Measurements from ENCODE around the gene PPP1R15B.
A peak's percentile ranks its signal among the peaks of the same experiment; 100 is the strongest.

The PPP1R15B gene

DNA sequence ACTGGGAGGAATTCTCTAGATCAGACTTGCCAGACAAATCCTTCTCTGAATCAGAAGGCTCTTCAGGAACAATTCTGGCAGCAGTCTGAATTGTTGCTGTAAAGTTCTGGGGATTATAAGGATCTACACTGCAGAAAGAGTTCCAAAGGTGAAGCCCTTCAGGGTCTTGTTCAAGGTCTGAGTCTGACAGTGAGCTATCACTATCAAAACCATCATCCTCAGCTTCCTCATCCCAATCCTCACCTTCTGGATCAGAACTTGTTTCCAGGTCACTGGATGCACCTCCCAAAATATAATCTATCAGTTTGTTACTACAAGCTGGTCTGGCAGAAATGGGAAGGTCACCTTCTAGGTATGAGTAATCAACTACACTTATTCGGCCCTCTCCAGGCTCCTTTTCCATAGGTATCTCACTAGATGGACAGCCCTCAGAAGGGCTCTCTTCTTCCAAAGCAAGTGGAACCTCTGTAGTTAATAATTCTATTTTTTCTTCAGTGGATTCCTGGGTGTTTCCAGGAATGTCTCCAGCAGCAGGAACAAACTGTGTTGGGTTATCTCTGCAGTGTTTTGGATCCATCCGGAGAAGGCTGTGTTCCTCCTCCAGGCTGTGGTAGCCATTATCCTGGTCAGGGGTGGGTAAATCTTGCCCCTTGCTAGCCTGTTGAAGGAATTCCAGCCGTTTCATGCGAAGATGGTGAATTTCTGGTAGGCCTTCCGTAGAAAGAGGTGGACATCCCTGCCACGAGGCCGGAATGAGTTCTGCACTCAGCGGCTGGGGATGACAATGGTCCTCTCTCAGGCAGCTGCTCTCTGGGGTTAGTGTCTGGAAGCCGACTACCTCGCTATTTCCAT lies 1.6 kb downstream of the PPP1R15B start:
- Histone ChIP-seq H3K4me3 (replicated peaks; ENCODE audit: insufficient read depth, low read length) (peak overlapping the region; percentile 71), H3K27ac (replicated peaks) (peak overlapping the region; percentile 93), H3K27me3 (ENCODE audit: insufficient read depth, poor library complexity, severe bottlenecking) (no peaks in the 10 kb centered on the region)
- no peak for DNase-seq (ENCODE audit: low read depth in 1 of 2, low spot score in 1 of 2)
- TF ChIP-seq SPI1 (IDR thresholded peaks at IDR 0.05; ENCODE audit: borderline replicate concordance, low read depth) (no peak), POLR2AphosphoS5 (IDR thresholded peaks at IDR 0.05; ENCODE audit: low read depth) (no peak), GABPA (IDR thresholded peaks at IDR 0.05; ENCODE audit: low read depth) (no peak)
- TF ChIP-seq, protein P1, sequence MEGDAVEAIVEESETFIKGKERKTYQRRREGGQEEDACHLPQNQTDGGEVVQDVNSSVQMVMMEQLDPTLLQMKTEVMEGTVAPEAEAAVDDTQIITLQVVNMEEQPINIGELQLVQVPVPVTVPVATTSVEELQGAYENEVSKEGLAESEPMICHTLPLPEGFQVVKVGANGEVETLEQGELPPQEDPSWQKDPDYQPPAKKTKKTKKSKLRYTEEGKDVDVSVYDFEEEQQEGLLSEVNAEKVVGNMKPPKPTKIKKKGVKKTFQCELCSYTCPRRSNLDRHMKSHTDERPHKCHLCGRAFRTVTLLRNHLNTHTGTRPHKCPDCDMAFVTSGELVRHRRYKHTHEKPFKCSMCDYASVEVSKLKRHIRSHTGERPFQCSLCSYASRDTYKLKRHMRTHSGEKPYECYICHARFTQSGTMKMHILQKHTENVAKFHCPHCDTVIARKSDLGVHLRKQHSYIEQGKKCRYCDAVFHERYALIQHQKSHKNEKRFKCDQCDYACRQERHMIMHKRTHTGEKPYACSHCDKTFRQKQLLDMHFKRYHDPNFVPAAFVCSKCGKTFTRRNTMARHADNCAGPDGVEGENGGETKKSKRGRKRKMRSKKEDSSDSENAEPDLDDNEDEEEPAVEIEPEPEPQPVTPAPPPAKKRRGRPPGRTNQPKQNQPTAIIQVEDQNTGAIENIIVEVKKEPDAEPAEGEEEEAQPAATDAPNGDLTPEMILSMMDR (IDR thresholded peaks at IDR 0.05; ENCODE audit: insufficient read depth, low read length): no peak
- TF ChIP-seq, protein P2, sequence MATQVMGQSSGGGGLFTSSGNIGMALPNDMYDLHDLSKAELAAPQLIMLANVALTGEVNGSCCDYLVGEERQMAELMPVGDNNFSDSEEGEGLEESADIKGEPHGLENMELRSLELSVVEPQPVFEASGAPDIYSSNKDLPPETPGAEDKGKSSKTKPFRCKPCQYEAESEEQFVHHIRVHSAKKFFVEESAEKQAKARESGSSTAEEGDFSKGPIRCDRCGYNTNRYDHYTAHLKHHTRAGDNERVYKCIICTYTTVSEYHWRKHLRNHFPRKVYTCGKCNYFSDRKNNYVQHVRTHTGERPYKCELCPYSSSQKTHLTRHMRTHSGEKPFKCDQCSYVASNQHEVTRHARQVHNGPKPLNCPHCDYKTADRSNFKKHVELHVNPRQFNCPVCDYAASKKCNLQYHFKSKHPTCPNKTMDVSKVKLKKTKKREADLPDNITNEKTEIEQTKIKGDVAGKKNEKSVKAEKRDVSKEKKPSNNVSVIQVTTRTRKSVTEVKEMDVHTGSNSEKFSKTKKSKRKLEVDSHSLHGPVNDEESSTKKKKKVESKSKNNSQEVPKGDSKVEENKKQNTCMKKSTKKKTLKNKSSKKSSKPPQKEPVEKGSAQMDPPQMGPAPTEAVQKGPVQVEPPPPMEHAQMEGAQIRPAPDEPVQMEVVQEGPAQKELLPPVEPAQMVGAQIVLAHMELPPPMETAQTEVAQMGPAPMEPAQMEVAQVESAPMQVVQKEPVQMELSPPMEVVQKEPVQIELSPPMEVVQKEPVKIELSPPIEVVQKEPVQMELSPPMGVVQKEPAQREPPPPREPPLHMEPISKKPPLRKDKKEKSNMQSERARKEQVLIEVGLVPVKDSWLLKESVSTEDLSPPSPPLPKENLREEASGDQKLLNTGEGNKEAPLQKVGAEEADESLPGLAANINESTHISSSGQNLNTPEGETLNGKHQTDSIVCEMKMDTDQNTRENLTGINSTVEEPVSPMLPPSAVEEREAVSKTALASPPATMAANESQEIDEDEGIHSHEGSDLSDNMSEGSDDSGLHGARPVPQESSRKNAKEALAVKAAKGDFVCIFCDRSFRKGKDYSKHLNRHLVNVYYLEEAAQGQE (IDR thresholded peaks at IDR 0.05; ENCODE audit: insufficient replicate concordance, low read depth): no peak

DNA sequence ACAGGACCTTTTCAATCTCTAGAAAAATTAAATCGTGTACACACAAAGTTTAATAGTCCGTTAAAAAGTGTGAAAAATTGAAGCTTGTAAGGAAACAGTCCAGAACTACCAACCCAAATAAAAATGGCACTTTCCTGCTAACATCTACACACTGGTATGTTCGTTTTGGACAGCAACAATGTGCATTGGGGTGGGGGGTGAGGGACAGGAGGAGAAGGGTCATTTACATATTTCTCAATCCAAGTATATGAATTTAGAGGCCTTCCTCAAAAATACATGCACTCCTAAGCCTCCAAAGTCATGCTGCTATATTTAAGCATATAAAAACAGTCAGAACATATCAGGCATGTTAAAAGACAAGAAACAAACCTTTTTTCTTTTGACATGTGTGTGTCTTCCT lies 2.5 kb downstream of the PPP1R15B start:
- H3K4me3 ChIP-seq (replicated peaks; ENCODE audit: insufficient read depth, low read length): peak overlapping the region; percentile 71
- no peak for TF ChIP-seq POLR2AphosphoS5 (IDR thresholded peaks at IDR 0.05; ENCODE audit: low read depth)
- TF ChIP-seq, protein P1 (IDR thresholded peaks at IDR 0.05; ENCODE audit: insufficient read depth, low read length): no peak
- TF ChIP-seq, protein P2 (IDR thresholded peaks at IDR 0.05; ENCODE audit: insufficient replicate concordance, low read depth): peak; percentile 83
- TF ChIP-seq SPI1 (IDR thresholded peaks at IDR 0.05; ENCODE audit: borderline replicate concordance, low read depth): peak; percentile 34; the same call in 1 of the 2 replicates
- no peak for TF ChIP-seq GABPA (IDR thresholded peaks at IDR 0.05; ENCODE audit: low read depth)
- peak overlapping the region; percentile 93 for H3K27ac ChIP-seq (replicated peaks)
- DNase-seq (ENCODE audit: low read depth in 1 of 2, low spot score in 1 of 2): peak in 1 of 2 experiments; percentile 30
- no peaks in the 10 kb centered on the region for H3K27me3 ChIP-seq (ENCODE audit: insufficient read depth, poor library complexity, severe bottlenecking)

DNA sequence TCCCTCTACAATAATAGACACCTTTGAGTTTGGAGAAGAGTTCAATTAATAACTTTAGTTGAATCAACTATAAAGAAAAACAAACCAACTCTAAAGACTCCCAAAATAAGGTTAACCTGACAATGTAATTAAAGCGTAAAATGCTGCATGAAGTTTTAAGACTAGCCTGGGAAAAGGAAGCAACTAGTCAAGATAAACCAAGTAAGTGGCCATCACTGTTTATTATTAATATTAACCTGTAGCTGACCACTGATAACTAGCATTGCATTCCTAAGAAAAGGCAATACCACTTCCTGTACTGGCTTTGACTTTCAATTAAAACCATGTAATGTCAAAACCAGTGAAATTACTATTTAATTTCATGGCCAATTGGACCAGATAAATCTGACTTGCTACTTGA lies 3.0 kb downstream of the PPP1R15B start:
- no peak overlapping the region for H3K27ac ChIP-seq (replicated peaks)
- H3K4me3 ChIP-seq (replicated peaks; ENCODE audit: insufficient read depth, low read length): peak overlapping the region; percentile 71
- DNase-seq (ENCODE audit: low read depth in 1 of 2, low spot score in 1 of 2): no peak
- no peaks in the 10 kb centered on the region for H3K27me3 ChIP-seq (ENCODE audit: insufficient read depth, poor library complexity, severe bottlenecking)
- TF ChIP-seq SPI1 (IDR thresholded peaks at IDR 0.05; ENCODE audit: borderline replicate concordance, low read depth): no peak
- TF ChIP-seq, protein P1 (IDR thresholded peaks at IDR 0.05; ENCODE audit: insufficient read depth, low read length): no peak
- TF ChIP-seq, protein P2 (IDR thresholded peaks at IDR 0.05; ENCODE audit: insufficient replicate concordance, low read depth): no peak
- TF ChIP-seq GABPA (IDR thresholded peaks at IDR 0.05; ENCODE audit: low read depth): no peak
- TF ChIP-seq POLR2AphosphoS5 (IDR thresholded peaks at IDR 0.05; ENCODE audit: low read depth): no peak
